ENCODE measurements around the gene TSPAN4.

DNA sequence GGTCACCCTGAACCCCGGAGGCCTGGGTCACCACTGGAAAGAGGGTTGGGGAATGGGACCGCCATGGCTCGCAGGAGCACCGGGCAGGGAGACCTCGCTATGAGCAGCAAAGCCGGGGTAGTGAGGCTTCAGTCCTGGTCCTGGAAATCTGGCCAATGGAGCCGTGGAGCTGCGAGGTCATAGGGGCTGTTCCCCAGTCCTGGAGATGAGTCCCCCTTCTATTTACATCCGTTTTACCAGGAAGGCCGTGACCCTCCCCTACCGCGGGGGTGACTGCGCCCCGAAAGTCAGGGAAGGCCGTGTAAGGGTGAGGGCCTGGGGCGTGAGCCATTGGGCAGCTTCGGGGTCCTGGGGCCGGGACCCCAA is 38.1 kb upstream of the TSPAN4 start:
- TF ChIP-seq, protein P1, sequence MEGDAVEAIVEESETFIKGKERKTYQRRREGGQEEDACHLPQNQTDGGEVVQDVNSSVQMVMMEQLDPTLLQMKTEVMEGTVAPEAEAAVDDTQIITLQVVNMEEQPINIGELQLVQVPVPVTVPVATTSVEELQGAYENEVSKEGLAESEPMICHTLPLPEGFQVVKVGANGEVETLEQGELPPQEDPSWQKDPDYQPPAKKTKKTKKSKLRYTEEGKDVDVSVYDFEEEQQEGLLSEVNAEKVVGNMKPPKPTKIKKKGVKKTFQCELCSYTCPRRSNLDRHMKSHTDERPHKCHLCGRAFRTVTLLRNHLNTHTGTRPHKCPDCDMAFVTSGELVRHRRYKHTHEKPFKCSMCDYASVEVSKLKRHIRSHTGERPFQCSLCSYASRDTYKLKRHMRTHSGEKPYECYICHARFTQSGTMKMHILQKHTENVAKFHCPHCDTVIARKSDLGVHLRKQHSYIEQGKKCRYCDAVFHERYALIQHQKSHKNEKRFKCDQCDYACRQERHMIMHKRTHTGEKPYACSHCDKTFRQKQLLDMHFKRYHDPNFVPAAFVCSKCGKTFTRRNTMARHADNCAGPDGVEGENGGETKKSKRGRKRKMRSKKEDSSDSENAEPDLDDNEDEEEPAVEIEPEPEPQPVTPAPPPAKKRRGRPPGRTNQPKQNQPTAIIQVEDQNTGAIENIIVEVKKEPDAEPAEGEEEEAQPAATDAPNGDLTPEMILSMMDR (IDR thresholded peaks at IDR 0.05): no peak
- TF ChIP-seq POLR2A (IDR thresholded peaks at IDR 0.05): no peak

Measured in stomach (tissue), 4 donors.